CD4-positive, alpha-beta T cell treated with Interleukin-17A for 1 hour (primary cell): ENCODE data around the gene KRT20.
"Not testable (repeated sequence)": the region's sequence is repeated elsewhere in the genome, so short reads cannot be mapped to it uniquely, and the experiment has no call there.

Experiments used
- DNase-seq: peaks from one replicate; pipeline ENCODE4 v3.0.0-alpha.2; 2020

The KRT20 gene

DNA sequence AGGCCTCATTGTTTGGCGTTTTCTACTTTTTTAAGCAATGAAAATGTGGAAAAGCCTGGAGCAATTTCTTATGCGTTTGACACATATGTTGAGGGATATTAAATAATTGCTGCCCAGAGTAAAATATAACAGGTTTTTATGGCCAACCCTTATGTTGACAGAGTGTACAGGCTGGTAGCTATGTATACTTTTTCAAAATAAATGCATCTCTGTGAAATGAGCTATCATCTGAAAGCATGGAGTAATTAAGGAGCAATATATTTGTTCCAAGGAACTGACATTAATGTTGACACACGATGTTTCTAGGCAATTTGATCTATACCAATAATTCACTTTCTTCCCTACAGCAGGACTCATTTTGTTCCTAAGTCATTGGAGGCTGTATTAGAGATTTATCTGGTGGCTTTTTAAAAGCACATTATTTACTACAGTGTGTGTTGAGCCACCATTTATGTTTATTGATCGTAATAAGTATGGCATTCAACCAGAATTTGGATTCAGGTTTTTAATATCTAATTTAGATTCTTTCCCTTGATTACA is 11.9 kb upstream of the KRT20 start:
- no peak for DNase-seq

DNA sequence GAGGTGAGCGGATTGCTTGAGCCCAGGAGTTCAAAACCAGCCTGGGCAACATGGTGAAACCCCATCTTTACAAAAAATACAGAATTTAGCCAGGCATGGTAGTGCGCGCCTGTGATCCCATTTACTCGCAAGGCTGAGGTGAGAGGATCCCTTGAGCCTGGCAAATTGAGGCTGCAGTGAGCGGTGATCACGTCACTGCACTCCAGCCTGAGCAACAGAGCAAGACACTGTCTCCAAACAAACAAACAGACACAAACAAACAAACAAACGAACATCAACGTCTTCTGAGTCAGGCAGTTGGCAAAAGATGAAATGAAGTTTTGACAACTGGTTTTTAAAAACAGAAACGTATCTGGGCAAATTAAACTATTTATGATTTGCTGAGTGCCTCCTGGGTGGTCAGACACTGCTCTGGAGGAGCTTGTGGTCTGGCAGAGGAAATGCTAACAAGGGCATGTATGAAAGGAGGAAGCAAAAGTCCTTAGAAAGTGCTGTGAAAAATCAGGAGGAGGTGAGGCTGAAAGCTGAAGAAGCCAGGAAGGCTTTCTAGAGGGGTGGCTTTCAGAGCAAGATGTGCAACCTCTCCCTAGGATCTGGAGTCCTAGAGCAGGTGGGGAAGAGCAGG is 10.2 kb upstream of the KRT20 start:
- no peak for DNase-seq

DNA sequence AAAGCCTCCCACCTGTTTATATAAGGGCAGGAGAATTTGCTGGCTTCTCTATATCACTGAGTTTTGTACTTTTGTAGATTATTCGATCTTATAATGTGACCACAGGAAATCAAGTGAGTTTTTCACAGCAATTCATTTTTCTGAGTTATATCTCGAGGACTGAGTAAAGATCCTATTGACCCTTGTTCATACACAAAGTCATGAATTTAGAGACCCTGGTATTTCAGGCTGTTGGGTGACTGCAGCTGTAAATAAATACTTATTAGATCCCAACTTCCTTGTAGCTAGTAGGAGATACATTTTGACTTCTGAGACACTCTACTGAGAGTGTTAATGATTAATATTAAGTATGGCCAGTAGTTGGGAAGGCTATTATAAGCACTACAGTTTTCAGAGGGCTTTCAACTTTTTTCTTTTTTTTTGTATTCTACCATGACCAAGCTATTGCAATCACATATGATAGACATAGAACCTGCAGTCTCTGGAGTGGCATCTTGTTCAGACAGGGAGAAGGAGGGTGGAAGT is 3.2 kb upstream of the KRT20 start:
- no peak for DNase-seq

DNA sequence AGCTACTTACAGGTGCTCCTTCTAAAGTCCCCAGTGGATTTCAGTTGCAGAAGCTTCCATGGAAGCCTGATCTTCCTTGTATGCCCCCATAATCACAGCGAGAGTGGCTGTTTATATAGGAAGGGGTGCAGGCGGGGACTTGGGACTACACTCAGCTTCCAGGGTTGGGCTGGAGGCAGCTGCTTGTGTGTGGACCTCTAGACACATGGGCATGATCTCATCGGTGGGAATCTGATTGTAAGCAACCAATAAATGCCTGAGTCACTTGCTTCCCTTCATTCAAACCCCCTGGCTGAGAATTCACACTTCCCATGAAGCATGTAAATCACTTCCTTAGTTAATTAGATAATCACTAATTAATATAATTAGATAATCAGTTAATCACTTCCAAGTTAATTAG is 1.0 kb upstream of the KRT20 start:
- no peak for DNase-seq

DNA sequence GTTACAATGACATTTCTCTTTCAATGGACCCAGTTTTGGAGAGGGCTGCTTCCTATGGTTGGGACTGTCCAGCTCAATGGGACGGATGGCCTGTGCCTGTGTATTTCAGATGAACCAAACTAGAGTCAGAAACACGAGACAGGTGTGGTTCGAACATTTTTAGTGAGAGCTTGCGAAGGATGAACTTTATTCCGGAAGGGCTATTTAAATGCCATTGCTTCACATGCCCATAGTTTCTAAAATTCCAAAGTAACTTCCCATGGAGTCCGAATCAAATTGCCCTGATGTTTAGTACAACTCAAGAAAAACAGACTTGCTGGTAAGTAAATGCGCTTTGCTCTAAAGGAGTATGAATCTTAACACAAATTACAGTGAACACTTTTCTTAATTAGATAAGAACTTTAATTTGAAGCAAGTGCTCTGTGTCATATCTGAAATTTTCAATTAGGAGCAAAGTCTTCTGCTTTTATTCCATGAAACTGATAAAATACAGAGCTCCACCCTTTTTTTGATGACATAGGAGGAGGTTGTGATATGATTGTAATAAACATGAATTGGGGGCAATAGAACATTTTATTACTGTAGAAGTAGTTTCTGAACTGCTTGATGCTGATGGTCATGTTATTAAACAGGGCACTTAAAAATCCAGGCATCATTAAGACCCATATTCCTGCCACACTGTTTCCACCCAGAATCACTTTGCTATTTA is 1.3 kb downstream of the KRT20 start:
- DNase-seq, result no peak

DNA sequence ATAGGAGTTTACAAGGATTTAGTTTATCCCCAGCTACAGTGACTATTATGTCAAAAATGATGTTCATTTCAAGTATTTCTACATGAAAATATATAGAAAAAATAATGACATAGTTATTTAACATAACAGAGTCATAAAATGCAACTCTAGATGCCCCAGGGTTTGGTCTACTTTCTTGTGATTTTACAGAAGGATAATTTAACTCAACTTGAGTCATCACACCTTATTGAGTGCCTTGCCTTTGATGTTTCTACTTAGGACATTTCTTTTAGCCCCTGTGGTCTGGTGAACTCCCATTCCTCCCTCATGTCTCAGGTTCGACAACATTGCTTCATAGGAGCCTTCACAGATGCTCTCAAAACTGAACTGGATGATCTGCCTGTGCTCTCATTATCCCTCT is 2.0 kb downstream of the KRT20 start:
- no peak for DNase-seq

DNA sequence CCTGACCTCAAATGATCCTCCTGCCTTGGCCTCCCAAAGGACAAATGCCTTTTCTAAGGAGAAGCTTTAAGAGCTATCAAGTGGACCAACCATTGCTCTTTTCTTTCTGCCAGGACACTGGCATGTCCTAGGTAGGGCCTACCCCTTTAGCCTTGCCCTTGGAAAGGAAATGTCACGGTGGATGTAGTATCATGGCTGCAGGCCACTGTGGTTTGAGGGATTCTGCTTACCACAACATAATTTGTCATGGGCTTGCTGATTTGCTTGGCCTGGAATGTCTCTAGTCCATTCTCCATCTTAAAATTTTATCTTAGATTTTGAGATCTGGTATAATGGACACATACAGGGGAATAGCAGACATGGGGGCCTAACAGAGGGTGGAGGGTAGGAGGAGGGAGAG is 6.0 kb downstream of the KRT20 start:
- no peak for DNase-seq

DNA sequence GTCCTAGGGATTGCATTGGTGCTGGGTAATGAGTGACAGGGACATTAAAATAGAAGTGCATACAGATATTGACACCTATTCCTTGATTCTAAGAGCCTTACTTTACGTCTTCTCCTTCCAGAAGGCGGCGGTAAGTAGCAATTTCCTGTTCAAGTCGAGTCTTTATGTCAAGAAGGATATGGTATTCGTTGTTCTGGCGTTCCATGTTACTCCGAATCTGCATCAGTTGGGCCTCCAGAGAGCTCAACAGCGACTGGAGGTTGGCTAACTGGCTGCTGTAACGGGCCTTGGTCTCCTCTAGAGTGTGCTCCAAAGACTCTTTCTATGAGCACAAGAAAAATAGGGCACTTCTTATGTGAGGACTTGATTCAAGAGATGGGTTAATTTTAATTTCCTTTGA is 7.0 kb downstream of the KRT20 start:
- no peak for DNase-seq

DNA sequence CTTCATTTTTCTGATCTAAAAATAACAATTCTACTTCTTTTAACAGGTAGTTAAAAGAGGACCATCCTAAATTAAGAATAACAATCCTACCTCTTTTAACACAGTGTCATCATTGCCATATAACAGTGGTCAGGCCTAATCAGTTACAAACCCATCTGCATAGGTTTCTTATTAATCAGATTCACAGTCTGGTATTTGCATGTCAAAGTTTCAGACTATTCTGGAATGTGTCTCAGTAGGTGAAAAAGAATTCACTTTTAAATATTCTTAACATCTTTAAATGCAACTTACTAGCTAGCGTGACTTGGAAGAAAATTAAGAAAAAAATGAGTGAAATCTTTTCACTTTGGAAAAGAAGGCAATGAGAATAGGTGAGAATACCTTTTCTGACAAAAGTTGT is 11.2 kb downstream of the KRT20 start:
- no peak for DNase-seq

DNA sequence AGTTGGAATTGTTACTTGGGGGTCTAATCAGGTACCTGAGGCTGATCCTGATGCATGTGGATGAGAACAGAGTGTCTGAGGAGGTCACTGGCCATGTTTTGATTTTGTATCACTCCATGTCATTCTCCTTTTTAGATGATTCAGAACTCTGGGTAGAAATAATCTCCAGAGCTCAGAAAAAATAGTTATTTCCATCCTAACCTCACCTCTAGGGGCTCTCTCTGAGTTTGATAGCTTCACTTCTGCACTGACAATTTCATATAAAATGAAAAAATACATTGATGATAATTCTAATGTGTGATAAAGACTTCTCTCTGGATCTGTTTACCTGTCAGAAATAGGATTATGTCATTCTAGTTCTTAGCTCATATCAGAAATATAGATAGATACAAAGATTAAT is 11.8 kb downstream of the KRT20 start:
- no peak for DNase-seq

DNA sequence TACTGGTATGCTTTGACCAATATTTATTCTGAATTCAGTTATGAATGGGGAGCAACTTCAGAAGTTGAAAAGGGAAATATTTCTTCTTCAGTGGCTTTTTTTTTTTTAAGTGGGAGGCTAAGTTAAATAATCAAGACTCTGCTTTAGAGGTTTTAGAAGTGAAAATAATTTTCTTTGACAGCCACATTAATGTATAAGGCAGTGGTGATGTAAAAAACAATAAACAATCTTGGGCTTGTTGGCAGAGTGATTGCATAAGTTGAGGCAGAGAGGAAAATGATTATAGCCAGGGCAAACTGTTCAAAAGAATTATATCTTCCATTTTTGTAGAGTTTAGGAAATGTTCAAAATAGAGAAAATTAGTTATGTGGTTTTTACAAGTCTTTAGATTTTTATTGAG is 12.6 kb downstream of the KRT20 start:
- DNase-seq, result no peak

DNA sequence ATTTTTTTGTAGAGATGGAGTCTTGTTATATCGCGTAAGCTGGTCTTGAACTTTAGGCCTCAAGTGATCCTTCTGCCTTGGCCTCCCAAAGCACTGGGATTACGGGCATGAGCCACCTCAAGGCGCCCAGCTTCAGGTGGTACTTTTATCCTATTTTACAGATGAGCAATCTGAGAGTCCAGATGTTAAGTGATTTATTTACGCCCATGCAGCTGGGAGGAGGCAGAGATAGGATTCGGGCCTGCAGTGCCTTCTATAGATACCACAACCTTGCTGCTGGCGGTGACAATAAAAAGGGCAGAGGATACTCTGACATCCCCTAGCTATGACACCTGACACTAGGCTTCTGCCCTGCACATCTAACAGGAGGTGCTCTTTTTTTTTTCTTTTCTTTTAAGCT is 13.7 kb downstream of the KRT20 start:
- DNase-seq, result no peak

DNA sequence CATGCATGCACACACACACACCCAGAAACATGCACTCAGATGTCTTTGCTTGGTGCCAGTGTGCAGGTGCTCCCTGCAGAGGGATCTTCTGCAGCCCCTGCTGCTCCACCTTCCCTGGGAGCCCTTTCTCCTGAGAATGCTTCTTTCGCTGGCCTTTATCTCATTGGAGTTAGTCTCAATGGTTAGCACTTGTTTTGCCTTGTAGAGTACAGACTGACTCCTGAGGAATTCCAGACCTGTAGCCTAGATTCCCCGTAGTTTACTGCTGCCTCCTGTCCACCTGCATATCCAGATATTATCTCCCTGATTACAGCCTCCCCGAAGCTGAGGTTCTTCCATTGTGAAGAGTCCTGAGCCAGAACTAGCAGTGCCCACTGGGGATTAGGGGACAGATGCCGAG is 14.9 kb downstream of the KRT20 start:
- no peak for DNase-seq

DNA sequence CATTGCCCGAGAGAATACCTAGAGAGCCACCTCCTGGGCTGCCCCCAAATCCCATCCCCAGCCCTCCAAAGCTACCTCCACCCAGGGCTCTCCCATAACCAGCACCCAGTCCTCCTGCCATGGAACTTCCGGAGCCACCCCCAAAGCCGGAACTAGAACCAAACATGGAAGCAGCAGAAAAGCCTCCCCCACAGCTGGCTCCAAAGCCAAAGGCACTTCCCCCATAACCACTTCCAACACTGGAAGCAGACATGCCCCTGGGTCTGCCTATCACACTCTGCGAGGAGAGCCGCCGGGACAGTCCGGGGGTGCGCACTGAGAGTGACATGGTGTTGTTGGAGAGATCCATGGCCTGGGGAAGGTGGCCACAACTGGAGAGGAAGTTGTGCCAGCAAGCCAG is 18.2 kb downstream of the KRT20 start, which contains the start of gene KRT12:
KRT12 (minus strand) TSS at position 386 of the 400 bp plus-strand sequence; CDS start at position 349, 37 bp downstream.
- DNase-seq, result no peak

DNA sequence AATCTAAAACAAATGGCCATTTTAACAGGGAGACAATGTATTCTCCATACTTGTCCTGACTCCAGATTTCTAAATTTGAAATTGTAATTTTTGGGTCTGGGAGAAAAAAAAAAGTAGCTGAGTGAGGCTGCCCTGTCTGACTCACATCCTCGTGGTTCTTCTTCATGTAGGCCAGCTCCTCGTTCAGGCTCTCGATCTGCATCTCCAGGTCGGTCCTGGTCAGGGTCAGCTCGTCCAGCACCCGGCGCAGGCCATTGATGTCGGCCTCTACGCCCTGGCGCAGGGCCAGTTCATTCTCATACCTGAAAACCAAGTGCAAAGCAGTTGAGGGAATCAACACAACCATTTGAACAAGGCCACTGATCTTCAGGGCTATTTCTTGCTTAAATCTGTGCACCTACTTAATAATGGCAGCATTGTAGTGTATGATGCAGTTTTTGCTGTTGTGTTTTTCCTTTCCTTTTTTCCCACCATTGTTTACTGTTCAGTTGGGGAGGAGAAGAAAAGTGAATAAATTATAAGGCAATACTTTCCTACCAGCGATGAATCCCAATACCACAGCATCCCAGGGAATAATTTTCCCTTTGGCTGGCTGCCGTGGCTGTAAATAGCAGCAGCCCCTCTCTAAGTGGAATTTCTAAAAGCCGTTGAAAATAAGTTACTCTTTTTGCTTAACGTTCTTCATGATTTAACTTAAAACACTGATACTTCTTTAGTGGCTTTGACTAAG is 20.2 kb downstream of the KRT20 start:
- no peak for DNase-seq

DNA sequence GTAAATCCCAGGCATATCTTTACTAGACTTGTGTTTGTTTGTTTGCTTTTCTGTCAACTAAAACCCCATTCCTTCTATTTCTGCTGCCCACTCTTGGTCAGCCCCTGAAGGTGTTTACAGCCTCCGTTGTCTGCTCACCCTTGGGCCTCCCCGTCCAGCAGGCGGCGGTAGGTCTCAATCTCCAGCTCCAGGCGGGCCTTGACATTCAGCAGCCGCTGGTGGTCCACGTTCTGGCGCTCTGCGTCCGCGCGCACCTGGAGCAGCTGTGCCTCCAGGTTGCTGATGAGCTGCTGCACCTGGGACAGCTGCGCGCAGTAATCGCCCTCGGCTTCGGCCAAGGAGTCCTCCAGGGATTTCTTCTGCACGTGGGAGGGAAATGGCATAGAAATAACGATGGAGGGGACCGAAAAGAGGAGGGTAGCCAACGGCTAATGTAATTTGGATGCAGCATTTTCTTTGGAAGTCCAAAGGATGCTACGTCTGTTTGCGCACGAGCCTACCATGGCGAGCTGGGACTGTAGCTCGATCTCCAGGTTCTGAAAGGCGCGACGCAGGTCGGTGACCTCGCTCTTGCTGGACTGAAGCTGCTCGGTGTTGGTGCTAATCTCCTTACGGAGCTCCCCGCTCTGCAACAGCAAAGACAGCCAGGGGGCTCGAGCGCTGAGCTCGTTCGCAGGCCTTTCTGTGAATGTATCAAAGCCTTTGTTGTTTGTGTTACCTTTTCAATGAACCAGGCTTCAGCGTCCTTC is 21.9 kb downstream of the KRT20 start:
- no peak for DNase-seq

DNA sequence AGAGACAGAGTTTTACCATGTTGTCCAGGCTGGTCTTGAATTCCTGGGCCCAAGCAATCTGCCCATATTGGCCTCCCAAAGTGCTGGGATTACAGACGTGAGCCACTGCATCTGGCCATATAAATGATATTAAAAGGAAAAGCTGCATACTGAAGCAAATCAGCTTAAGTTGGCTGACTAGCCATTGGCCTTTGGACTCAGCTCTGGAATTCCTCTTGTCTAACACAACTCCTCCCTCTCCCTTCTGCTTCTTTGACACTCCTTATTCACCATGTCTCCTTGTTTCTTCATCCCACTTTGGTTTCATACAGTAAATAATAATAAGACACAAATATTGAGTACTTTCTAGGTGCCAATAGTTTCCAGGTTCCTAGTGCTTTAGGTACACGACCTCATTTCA is 25.5 kb downstream of the KRT20 start:
- no peak for DNase-seq

DNA sequence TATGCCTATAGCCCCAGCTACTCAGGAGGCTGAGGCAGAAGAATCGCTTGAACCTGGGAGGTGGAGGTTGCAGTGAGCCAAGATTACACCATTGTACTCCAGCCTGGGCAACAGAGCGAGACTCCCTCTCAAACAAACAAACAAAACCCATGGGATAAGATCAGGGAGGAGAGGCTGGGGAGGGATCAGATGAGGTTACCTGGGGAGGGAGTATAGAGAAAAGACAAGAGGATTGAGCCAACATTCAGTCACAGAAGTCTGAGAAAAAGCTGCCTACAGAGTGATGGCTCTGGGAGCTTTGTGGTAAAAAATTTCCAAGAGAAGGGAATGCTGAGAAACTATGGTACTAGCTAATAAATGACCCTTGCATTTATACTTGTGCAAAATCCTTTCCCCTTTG is 26.4 kb downstream of the KRT20 start:
- DNase-seq, result not testable (repeated sequence)

DNA sequence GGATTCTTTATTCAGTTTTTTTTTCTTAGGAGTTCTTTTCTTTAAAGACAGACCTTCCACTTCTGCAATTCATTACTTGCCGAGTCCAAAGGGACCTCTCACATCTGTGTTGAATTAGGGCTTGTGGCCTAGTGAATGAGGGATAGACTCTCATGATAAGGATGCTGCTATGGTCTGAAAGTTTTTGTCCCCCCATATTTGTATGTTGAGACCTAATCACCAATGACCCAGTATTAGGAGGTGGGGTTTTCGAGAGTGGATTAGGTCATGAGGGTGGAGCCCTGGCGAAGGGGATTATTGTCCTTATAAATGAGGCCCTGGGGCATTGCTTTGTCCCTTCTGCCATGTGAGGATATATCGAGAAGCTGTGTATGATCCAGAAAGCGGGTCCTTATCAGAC is 27.5 kb downstream of the KRT20 start:
- no peak for DNase-seq

DNA sequence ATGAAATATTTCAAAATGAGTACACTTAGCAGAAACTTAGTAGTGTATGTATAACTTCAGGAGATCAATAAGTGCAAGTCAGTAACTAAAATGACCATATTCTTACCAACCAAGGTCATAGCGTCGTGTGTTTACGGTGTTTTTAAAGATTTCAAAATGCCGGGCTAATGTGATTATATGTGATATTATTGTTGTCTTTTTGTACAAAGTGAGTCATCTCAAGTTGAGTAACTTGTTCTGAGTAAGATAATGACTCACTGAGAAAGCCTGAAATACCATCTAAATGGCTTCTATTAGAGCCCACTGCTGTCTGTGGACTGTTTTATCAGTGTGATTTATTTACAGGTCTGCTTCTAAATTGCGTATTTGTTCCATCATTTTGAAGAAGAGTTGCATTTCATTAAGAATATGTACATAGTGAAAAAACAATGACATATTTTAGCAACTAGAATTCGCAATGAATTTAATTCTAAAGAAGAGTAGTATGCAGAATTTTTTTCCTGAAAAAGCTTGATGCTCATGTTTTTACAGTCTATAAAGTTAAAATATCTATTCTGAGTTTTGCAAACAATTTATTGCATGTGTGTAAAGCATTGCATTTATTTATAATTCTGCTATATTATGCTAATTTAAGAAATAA is 30.7 kb downstream of the KRT20 start:
- no peak for DNase-seq

DNA sequence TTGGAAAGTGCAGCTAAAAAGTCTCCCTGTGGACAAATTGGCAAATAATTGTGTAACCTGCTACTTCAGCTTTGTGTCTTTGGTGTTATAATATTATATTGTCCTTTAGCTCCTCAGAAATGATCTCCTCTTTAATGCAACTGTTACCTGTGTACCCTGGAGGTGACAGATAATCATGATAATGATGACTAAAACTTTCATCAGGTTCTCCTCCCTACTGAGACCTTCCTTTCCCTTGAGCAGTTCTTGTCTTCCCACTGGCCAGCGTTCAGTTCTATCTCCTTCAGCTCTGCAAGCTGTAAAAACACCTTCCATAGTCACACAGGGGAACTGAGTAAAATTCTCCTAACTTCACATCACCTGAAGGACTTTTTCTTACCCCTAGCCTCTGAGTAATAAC is 32.7 kb downstream of the KRT20 start:
- no peak for DNase-seq

DNA sequence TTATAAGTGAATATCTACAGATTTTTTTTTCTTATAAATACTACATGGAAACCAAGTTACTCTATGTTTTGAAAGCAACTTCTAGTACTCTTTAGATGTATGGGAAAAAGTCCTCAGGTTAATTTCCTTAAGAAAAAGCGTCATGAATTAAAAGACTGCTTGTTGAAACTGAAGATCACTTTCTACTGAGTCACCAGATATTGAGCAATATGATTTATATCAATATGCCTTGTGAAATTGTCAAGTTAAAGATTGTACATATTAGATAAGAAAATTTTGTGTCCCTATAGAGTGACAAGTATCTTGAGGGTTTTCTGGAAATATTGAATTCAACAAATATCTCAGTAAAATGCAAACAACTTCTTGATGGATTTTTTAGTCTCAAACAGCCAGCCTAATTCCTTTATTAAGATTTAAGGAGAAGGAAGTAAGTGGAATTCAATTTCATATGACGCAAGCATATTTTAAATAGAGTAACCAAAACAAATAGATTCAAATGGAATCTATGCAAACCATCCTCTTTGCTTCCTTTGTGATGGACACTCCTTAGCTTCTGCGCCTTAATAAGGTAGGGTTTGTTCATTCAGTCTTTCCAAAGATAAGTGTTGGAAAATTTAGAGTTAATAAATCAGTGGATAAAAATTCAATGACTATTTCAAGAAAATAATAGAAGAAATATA is 34.6 kb downstream of the KRT20 start:
- DNase-seq, result no peak
